ENCODE results near the gene CACNA2D3.

DNA sequence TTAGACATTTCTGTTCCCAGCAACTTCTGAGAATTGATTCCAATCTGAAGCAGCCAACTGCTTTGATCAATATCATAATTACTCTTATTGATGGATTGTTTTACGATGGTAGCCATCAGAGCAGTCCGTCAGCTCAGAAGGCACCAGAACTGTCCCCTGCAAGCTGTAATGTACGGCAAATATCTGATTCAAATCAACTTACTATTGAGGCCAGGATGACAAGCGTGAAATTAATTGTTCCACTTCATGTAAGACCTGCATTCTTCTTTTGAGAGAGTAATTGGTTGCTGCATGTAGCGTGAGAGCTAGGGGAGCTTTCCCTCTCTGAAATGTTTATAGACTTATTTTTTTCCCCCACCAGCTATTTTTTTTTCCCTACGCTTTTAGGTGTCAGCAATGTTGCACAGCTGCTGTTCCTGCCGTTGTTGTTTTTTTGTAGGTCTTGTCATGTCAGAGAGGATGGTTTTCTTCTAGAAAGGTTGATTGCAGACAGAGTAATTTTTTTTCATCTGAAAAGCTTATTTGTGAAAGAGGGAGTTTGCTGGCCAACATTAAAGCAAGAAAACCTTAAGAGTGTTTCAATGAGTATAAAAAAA lies 134.9 kb downstream of the CACNA2D3 start:
- TF ChIP-seq L3MBTL2 (conservative IDR thresholded peaks at IDR 0.05) (no peak), TARDBP (IDR thresholded peaks at IDR 0.05) (no peak), CTBP1 (IDR thresholded peaks at IDR 0.05; ENCODE audit: borderline replicate concordance) (no peak), SUZ12 (IDR thresholded peaks at IDR 0.05) (no peak), BHLHE40 (IDR thresholded peaks at IDR 0.05; ENCODE audit: borderline replicate concordance) (no peak), SP1 (IDR thresholded peaks at IDR 0.05) (no peak), FOXK2 (IDR thresholded peaks at IDR 0.05) (no peak), ZNF384 (IDR thresholded peaks at IDR 0.05) (0 out of 2 replicates have a peak, but pooled peaks have one; percentile 10), FOXM1 (IDR thresholded peaks at IDR 0.05; ENCODE audit: borderline replicate concordance) (no peak), ARNT (IDR thresholded peaks at IDR 0.05) (no peak), HDGF (IDR thresholded peaks at IDR 0.05; ENCODE audit: borderline replicate concordance) (no peak), LEF1 (IDR thresholded peaks at IDR 0.05; ENCODE audit: borderline replicate concordance) (no peak), NFRKB (IDR thresholded peaks at IDR 0.05) (no peak), ELF4 (IDR thresholded peaks at IDR 0.05) (no peak)

All from HEK293T (cell line).